WI38 (cell line): ENCODE measurements around the gene DIP2C.
A peak's percentile ranks its signal among the peaks of the same experiment; 100 is the strongest.
"Not testable (repeated sequence)": the region's sequence is repeated elsewhere in the genome, so short reads cannot be mapped to it uniquely, and the experiment has no call there.

Experiments used
- H3K4me3 ChIP-seq: 2 replicates; pipeline ENCODE4 v1.5.1; 2011; ENCODE audit warnings: low read depth, mild to moderate bottlenecking, control low read depth, low read length
- CTCF ChIP-seq: IDR thresholded peaks from 2 replicates; pipeline ENCODE4 v1.5.1; 2012; ENCODE audit warnings: low read depth, mild to moderate bottlenecking, control low read depth, low read length

Gene DIP2C

GRCh38 chr10:650886-651615 is 38.4 kb downstream of the DIP2C start:
- TF ChIP-seq CTCF = no peak
- H3K4me3 ChIP-seq = peak overlapping the region; percentile 57

- H3K4me3 ChIP-seq = peak overlapping the region; percentile 57
- TF ChIP-seq CTCF = no peak
Observed at GRCh38 chr10:650441-650851, 39.0 kb downstream of the DIP2C start.

GRCh38 chr10:649798-650440 is 39.5 kb downstream of the DIP2C start:
- TF ChIP-seq CTCF = no peak

GRCh38 chr10:649445-649797 is 40.0 kb downstream of the DIP2C start:
- TF ChIP-seq CTCF = no peak
- no peak overlapping the region; the same call in 1 of the 2 replicates for H3K4me3 ChIP-seq

More at GRCh38 chr10:649798-650440, 39.5 kb downstream of the DIP2C start:
- H3K4me3 ChIP-seq = peak overlapping the region; percentile 57

- not testable (repeated sequence) for H3K4me3 ChIP-seq
Observed at GRCh38 chr10:647019-647418, 42.4 kb downstream of the DIP2C start.

- no peak for TF ChIP-seq CTCF
- no peak overlapping the region for H3K4me3 ChIP-seq
Observed at GRCh38 chr10:646118-646524, 43.3 kb downstream of the DIP2C start.

GRCh38 chr10:644943-645334 is 44.5 kb downstream of the DIP2C start:
- no peak for TF ChIP-seq CTCF
- H3K4me3 ChIP-seq = no peak overlapping the region
